SK-N-SH (cell line): ENCODE measurements around the gene SNCG.

ENCODE experiments used
- CHD2 ChIP-seq: fragments of 150-350 bp; IDR thresholded peaks from 2 replicates; pipeline ENCODE4 v1.6.1; 2018; ENCODE audit warnings: low read length; ENCODE audit not compliant: partially characterized antibody
- CTCF ChIP-seq: fragments of 200-600 bp; sonication (generic); IDR thresholded peaks from 2 replicates; pipeline ENCODE4 v1.6.1; 2017; ENCODE audit warnings: antibody characterized with exemption, mild to moderate bottlenecking, moderate library complexity
- NRF1 ChIP-seq: IDR thresholded peaks from 2 replicates; pipeline ENCODE4 v1.6.1; 2012; ENCODE audit warnings: low read depth, mild to moderate bottlenecking, low read length
- RAD21 ChIP-seq: IDR thresholded peaks from 2 replicates; pipeline ENCODE4 v1.6.1; 2012; ENCODE audit warnings: mild to moderate bottlenecking, low read length
- YY1 ChIP-seq: IDR thresholded peaks from 2 replicates; pipeline ENCODE4 v1.4.0; 2012; ENCODE audit warnings: low read depth, mild to moderate bottlenecking

GRCh38 chr10:86964061-86964846 is 5.9 kb downstream of the SNCG start:
- TF ChIP-seq CTCF (no peak), YY1 (no peak), NRF1 (no peak), RAD21 (no peak), CHD2 (no peak)
